ENCODE data around the gene OR13F1.
"Not testable (repeated sequence)": the region's sequence is repeated elsewhere in the genome, so short reads cannot be mapped to it uniquely, and the experiment has no call there.

OR13F1 gene

GRCh38 chr9:104503963-104504362 is at the start of gene OR13F1:
TSS of gene OR13F1 (plus strand) at chr9:104504263. CDS start at chr9:104504263, 0 bp downstream.
- DNase-seq = no peak

GRCh38 chr9:104456831-104457230 is 47.2 kb upstream of the OR13F1 start:
- DNase-seq = no peak

GRCh38 chr9:104463864-104464263 is 40.2 kb upstream of the OR13F1 start:
- no peak for DNase-seq

GRCh38 chr9:104468261-104468660 is 35.8 kb upstream of the OR13F1 start:
- DNase-seq = no peak

GRCh38 chr9:104482921-104483570 is 21.0 kb upstream of the OR13F1 start:
- no peak for DNase-seq

- no peak for DNase-seq
Measured at GRCh38 chr9:104485014-104485413, 19.0 kb upstream of the OR13F1 start.

- no peak for DNase-seq
Measured at GRCh38 chr9:104494808-104495207, 9.3 kb upstream of the OR13F1 start.

GRCh38 chr9:104503440-104503839 is 623 bp upstream of the OR13F1 start:
- no peak for DNase-seq

GRCh38 chr9:104506565-104506964 is 2.5 kb downstream of the OR13F1 start:
- DNase-seq = no peak

GRCh38 chr9:104514901-104515300 is 10.8 kb downstream of the OR13F1 start:
- no peak for DNase-seq

GRCh38 chr9:104520241-104520640 is 16.2 kb downstream of the OR13F1 start:
- DNase-seq = not testable (repeated sequence)

GRCh38 chr9:104527109-104527508 is 23.0 kb downstream of the OR13F1 start, which contains the start of gene OR13C4:
TSS of gene OR13C4 (minus strand) at chr9:104527209. CDS start at chr9:104527209, 0 bp downstream.
- no peak for DNase-seq

- no peak for DNase-seq
Measured at GRCh38 chr9:104536756-104537155, 32.7 kb downstream of the OR13F1 start, which contains the start of gene OR13C3. TSS of gene OR13C3 (minus strand) at chr9:104536856. CDS start at chr9:104536723, 133 bp downstream.

GRCh38 chr9:104539275-104539674 is 35.2 kb downstream of the OR13F1 start:
- DNase-seq = no peak

- no peak for DNase-seq
Measured at GRCh38 chr9:104544644-104545043, 40.6 kb downstream of the OR13F1 start.

GRCh38 chr9:104553261-104553660 is 49.2 kb downstream of the OR13F1 start:
- DNase-seq = no peak

All from CD4-positive, alpha-beta T cell treated with Interleukin-12 subunit alpha and Interleukin-12 subunit beta, for 1 hour (primary cell).